ENCODE results near the gene C3orf20. TPM values are rescaled to one million over a fixed set of nuclear protein-coding genes. Genes with fewer than 3 reads are reported as not detected.

Gene C3orf20
- polyA plus RNA-seq, 4 donors, result 0.09 to 0.30 (median 0.25) TPM

DNA sequence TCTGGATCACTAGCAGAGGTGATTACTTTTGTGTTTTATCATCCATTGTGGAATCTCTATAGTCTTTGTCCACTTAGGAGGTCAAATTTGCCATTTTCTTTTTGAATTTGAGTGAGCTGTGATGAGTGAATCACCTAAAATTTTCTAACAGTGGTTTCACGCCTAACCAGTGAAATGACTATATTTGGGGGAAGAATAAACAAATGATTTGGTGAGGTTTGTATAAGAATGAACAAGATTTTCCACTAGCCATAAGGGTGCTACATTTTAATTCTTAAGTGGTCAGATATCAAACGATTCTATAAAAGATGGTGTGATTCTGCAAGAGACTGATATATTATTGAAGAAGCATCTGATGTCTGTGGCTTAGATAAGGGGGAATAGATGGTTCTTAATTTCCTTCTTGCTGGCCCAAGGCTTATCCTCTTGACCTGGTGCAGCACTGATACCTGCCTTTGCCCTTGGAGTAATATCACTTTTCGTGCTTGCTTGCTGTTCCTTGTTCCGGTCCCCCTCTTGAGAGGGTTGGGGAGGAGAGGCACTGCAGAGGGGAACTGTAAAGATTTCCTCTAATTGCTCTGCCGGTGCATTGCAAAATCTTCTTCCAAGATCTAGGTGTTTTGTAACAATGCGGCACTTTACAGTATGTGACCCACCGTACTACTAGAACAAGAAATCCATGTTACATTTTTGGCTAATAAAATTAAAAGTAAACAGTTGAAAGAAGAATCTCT lies 14.5 kb downstream of the C3orf20 start:
- DNase-seq (ENCODE audit: low read depth in 4 of 4, low spot score in 3 of 4), result no peak

DNA sequence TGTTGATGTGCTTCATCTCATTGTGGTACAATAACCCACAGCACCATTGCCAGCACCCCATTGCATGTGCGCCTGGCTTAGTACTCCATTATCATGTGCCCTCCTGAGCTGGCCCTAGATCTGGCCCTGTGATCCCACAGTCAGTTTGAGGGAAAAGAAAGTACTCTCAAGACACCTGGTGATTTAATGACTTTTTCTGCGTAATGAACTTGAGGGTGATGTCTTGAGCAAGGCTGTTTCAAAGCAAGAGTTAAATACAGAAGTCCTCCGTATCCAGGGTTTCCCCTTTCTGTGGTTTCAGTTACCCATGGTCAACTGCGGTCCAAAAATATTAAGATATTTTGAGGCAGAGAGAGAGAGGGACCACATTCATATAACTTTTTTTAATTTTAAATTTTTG lies 16.3 kb downstream of the C3orf20 start:
- DNase-seq (ENCODE audit: low read depth in 4 of 4, low spot score in 3 of 4), result no peak

DNA sequence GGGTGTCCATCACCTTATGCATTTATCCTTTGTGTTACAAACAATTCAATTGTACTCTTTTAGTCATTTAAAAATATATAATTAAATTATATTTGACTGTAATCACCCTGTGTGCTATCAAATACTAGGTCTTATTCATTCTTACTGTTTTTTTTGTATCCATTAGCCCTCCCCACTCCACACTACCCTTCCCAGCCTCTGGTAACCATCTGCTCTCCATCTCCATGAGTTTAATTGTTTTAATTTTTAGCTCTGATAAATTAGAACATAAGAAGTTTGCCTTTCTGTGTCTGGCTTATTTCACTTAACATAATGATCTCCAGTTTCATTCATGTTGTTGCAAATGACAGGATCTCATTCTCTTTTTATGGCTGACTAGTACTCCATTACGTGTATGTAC lies 16.8 kb downstream of the C3orf20 start:
- no peak for DNase-seq (ENCODE audit: low read depth in 4 of 4, low spot score in 3 of 4)

DNA sequence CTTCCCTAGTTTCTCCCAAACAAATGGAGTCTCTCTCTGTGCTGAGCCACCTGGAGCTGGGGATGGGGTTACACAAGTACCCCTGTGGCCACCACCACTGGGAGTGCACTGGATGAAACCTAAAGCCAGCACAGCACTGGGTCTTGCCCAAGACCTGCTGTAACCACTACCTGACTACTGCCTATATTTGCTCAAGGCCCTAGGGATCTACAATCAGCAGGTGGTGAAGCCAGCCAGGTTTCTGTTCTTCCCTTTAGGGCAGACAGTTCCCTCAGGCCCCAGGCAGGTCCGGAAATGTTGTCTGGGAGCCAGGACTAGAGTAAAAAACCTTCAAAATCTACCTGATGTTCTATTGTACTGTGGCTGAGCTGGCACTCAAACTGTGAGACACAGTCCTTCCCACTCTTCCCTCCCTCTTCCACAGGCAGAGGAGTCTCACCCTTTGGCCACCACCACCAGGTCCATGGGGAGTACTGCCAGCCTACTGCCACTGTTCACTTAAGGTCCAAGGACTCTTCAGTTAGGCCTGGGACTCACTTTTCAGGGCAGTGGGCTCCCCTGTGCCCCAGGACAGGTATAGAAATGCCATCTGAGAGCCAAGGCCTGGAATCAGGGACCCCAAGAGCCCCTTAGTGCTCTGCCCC lies 23.8 kb downstream of the C3orf20 start:
- DNase-seq (ENCODE audit: low read depth in 4 of 4, low spot score in 3 of 4), result no peak

DNA sequence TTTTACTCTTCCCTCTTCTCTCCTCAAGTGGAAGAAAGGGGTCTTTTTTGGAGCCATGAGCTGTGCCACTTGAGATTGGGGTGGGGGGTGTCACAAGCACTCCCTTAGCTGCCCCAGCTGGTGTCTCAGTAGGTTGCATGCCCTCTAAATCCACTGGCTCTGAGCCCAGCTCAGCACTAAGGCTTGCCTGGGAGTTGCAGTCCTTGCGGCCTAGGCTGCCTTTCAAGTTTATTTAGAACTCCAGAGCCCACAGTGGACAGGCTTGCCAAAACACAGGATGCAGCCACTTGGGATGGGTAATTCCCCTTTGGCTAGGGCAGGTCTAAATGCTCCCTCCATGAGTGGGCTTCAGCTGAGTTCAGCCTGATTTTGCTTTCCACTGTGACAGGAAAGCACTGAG lies 24.7 kb downstream of the C3orf20 start:
- DNase-seq (ENCODE audit: low read depth in 4 of 4, low spot score in 3 of 4), result no peak

DNA sequence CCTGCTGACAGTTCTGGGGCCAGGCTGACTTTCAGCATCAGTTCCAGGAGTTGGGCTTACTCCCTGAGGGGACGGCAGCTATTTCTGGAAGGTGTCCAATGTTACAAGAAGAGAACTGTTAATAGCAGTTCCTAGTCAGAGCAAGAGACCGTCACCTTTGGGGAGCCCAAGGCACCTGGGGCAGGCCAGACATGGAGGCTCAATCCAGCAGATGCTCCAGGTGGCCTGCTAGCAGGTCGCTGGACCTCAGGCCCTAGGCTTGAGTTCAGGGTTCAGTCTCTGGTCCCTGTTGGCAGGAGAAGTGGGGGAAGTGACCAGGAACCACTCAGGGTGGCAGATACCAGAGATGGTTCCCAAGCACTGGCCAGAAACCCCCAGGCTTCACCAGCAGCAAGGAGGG lies 25.9 kb downstream of the C3orf20 start:
- DNase-seq (ENCODE audit: low read depth in 4 of 4, low spot score in 3 of 4), result no peak

DNA sequence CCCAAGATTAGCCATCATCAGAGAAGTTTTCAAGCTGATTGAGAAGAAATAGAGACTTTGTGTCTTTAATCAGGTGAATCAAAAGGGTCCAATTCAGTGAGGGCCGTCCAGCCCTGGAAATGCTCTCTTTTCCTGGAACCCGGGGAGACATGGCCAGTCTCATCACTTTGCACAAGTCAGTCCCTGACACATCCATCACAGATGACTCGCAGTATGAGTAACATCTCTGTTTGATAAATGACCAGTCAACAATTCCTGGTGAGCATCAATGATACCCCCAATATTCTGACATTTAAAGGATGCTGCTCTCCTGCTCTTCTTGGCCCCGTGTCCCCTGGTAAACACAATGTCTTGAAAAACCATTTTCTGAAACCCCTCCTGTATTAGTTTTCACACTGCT lies 26.7 kb downstream of the C3orf20 start:
- DNase-seq (ENCODE audit: low read depth in 4 of 4, low spot score in 3 of 4), result no peak

DNA sequence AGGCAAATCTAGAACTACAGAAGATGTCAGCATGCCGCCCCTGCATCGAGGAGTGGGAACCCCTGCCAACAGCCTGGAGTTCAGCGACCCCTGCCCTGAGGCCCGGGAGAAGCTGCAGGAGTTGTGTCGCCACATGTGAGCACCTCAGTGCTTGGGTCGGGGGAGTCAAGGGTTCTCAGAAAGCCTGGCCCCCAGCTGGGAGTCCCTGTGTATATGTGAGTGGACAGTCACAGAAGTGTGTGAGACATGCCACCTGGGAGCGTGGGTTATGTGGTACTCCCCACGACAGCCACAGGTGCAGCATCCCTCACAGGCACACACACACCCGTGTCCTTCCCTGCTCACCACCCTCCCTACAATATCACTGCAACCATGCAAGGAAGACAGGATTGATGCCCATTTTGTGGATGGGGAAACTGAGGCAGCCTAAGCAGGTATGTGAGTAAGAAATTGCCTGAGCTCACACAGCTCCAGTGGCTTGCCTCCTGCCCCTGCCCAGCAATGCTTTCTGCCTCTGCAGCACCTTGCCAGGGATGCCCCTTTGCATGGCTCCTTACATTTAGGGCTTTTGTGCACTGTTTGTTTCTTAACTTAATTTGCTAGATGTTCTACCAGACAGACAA lies 28.3 kb downstream of the C3orf20 start:
- DNase-seq (ENCODE audit: low read depth in 4 of 4, low spot score in 3 of 4), result no peak

DNA sequence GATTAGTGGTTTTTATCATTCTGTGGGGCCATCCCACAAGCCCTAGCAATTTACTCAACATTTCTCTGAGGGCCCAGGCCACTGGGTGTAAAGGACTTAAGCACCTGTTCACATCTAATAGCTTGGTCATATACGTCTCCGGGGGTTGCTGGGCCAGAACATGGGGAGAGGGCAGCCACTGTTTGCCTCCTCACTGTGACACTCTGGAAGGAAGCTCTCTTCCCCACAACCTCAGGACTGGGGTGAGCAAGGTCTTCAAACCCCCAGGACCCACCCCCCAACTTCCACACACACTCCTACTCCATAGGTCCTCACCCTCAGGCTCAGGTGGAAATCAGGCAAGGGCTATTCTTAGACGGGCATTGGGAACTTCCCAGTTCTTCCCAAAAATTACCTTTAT lies 28.9 kb downstream of the C3orf20 start:
- no peak for DNase-seq (ENCODE audit: low read depth in 4 of 4, low spot score in 3 of 4)

DNA sequence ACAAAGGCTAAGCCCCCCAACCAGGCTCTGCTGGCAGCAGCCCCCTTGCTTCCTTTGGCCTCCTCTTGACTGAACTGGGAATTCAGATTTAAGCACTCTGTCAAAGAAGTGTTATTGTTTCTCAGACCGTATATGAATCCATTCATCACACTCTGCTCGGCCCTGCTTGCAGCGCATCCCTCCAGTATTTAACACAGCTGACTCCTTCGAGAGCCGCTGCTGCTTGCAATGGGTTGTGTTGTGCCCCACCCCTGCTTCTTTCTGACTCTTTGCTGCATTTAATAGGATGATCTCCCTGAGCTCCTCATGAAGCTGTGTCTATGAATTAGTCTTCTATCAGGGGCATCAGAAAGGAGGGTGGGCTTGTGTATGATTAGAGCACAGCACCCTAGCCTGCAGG lies 31.2 kb downstream of the C3orf20 start:
- DNase-seq (ENCODE audit: low read depth in 4 of 4, low spot score in 3 of 4), result no peak

DNA sequence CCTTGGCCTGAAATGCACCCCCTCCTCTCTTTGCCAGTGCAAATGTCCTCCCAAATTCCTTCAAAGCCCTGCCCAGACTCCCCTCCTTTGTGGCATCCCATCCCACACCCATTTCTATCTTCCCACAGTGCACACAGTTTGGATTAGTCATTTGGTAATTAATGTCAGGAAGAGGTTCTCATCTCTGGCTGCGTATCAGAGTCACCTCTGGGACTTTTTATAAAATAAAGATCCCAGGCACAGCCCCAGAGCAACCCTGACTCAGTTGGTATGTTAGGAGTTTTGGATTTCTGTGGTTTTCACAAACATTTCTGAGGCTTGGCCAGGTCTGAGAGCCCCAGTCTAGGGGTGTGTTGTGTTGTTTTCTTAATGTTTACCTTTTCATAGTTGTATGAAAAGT lies 41.6 kb downstream of the C3orf20 start:
- DNase-seq (ENCODE audit: low read depth in 4 of 4, low spot score in 3 of 4), result no peak

DNA sequence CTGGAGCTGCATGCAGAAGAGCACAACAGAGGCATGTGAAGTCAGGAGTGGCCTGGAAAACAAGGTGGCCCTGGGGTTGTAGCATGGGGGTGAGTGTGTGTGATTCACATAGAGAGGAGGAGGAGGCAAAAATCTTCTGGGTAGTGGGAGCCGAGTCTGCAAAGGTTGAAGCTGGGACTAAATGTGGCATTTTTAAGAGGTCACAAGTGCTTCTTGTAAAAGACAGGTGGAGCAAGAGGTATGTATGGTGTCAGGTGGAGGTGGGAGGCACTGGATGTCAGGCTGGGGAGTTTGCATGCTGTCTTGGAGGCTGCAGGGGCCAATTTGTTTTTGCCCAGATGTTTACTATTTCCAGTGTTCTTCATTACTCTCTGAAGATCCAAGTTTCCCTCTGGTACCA lies 42.4 kb downstream of the C3orf20 start:
- DNase-seq (ENCODE audit: low read depth in 4 of 4, low spot score in 3 of 4), result no peak

DNA sequence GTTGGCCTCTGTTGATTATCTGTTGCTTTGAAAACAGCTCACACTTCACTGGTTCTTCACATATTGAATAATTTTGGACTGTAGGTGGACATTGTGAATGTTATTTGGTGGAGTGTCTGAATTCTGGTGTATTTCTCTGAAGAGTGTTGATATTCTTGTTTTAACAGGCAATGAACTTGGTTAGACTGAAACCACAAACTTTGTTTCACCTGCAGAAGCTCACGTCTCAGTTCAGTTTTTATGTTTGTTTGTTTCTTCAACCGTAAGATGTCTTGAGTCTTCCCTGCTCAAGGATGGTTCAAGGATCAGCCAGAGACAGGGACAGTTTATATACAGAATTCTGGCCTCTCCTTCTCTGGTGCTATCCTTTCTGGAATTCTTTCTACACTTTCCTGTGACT lies 43.6 kb downstream of the C3orf20 start:
- no peak for DNase-seq (ENCODE audit: low read depth in 4 of 4, low spot score in 3 of 4)

DNA sequence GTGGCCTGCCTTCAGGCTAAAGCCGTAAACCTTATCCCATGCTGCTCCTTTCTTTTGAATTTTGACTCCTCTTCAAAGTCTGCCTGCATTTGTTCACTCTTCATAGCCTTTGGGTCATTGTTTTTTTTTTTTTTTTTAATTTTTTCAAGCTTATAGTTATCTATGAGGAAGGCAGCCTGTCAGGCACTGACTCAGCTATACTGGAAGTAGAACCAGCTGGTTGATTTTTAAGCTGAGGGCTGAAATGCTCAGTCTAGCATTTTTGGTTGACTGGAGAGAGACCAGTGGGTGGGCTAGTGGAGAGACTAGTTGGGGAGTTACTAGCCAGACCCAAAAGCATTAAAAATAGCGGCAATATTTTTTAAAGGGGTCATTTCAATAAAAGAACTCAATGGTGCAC lies 44.1 kb downstream of the C3orf20 start:
- no peak for DNase-seq (ENCODE audit: low read depth in 4 of 4, low spot score in 3 of 4)

DNA sequence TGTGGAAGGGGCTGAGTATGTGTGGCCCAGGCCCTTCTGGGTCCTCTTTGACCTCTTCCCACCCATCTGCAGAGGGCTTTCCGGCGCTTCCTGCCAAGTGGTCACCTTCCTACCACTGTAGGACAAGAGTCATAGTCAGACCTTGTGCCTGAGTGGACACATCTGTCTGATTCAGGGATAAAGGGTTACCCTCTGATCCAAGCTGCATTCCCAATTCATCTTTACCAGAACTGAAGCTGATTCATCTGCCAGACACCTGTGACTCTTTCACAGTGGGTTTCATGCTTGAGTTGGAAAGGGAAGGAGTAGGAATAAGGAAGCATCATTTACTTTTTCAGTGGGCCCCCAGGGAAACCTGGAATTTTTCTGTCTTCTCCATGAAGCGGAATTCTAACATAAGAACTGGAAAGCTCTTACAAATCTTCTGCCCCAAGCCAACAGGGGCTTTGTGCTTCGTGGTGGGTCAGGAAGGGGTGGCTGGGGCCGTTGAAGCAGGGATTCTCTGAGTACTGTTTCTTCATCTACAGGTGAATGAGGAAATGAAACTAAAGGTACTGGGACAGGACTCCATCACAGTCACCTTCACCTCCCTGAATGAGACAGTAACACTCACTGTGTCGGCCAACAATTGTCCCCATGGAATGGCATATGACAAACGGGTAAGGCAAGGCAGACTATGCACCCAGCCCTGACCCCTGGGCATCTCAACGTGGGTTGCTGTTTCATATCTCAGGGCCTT lies 46.4 kb downstream of the C3orf20 start:
- DNase-seq (ENCODE audit: low read depth in 4 of 4, low spot score in 3 of 4), result no peak

DNA sequence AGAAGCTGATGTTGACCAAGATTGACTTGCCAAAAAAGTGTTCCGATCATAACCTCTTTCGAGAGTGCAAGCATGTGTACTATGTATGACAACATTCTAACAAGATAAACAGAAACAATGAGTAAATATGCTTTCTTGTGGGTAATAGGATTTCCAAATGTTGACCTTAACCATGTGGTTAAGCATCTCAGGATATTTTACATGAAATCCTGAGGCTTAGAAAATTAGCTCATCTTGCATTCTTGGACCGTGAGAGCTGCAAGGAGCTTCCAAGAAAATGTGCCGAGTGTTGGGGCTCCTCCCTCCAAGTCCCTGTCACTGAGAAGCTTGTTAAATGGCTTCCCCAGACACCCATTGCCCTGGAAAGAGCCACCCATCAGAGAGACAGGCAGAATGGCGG lies 50.1 kb downstream of the C3orf20 start:
- DNase-seq (ENCODE audit: low read depth in 4 of 4, low spot score in 3 of 4), result peak in 1 of 4 donors; percentile 2

DNA sequence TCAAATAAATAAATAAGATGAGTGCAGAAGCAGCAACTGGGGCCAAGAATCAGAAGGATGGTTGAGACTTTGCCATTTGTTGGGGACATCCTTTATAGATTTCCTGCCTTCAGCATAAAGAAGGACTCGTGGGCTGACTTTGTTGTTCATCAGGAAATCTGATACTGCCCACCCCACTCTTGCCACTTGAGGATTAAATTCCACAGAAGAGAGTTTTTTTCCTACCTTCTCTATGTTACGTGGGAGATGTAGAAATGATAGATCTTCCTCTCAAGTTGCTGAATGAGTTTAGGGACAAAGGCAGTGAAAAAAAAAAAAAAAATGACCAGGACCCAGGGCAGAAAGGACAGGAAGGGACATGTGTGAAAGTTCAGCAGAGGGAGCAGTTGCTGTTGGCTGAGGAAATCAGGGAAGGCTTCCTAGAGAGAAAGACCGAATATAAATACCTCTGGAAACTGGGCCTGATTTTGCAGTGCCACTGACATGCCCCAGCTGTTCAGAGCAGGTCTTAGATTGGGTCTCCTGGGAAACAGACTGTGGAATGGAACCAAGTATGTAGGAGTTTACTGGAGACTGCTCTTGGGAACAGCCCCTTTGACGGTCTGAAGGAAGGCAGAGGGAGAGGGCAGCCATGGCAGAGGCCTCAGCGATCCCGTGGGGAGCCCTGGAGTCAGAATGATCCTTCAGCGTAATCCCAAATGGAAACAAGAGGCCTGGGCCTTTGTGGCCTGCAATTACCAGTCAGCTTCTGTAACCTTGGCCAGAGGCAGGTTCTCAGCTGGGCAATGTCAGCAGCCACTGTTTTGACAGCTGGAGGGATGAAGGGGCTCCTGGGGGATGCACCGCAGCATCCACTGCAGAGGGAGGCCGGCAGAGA lies 50.9 kb downstream of the C3orf20 start:
- DNase-seq (ENCODE audit: low read depth in 4 of 4, low spot score in 3 of 4), result peak; percentile 68 to 73 (median 70)

DNA sequence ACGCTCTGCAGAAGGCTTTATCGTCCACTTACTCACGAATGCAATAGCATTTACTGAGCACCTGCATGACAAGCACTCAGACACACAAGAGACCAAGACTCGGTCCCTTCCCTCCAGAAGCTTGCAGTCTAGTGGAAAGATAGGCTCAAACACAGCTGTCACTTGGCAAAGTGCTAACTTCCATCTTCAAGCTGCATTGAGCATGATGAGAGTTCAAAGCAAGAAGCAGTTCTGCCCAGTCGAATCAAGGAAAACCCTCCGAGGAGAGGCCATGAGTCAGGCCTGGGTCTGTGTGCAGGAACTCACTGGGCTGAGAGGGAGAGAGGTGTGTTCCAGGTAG lies 51.5 kb downstream of the C3orf20 start:
- DNase-seq (ENCODE audit: low read depth in 4 of 4, low spot score in 3 of 4), result peak in 1 of 4 donors; percentile 7

DNA sequence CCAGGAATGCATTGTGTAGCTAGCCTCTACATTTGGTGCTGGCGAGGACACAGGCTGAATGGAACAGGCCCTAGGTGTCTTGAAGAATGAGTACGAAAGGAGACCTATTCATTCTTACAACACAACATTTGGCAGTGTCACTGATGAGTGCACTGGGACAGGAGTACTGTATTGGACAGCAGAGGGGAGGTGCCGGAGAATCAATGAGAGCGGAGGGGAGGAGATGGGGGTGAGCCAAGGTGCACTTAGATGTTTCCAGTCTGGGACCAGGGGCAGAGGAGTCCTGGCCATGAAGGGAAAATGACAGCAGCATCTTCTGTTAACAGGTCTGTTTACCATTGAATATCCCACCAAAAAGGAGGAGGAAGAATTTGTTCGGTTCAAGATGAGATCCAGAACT lies 53.2 kb downstream of the C3orf20 start:
- DNase-seq (ENCODE audit: low read depth in 4 of 4, low spot score in 3 of 4), result no peak

DNA sequence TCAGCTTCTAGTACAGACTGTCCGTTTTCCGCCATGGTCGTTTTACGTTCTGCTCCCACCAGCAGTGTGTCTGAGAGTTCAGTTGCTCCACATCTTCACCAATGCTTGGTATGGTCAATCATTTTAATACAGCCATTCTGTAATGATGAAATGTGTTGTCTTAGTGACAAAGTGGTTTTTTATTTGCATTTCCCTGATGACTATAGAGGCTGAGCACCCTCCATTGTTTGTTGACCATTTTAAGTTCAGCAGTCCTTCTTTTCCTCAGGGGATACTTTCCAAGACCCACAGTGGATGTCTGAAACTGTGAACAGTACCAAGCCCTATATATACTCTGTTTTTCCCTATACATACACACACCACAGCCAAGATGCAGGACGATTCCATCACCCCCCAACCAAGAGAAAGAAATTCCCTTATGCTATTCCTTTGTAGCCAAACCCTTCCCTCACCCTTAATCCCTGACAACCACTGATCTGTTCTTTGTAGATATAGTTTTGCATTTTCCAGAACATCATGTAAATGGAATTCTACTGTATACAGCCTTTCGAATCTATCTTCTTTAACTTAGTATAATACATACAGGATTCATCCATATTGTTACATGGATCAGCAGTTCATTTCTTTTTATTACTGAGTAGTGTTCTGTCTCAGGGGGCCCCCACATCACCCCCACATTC lies 55.9 kb downstream of the C3orf20 start:
- no peak for DNase-seq (ENCODE audit: low read depth in 4 of 4, low spot score in 3 of 4)

Data from right renal pelvis (tissue), 4 donors.